Psoas muscle (tissue), 8 donors: Measurements from ENCODE around the gene TRAPPC5. TPM values are rescaled to one million over a fixed set of nuclear protein-coding genes. Genes with fewer than 3 reads are reported as not detected.
"Not testable (repeated sequence)": the region's sequence is repeated elsewhere in the genome, so short reads cannot be mapped to it uniquely, and the experiment has no call there.

Experiments
- ATAC-seq, 4 donors: fragments of 200-7000 bp; cut with Tn5 transposase; one replicate each; pipeline ENCODE4 v1.9.1; 2020; ENCODE audit warnings: moderate library complexity in 3 of 4, mild to moderate bottlenecking in 2 of 4
- DNase-seq, 2 donors: peaks; one replicate each; pipeline ENCODE4 v3.0.0-alpha.2; 2020
- H3K27ac ChIP-seq: fragments of 200-600 bp; one replicate; pipeline ENCODE4 v1.8.0; 2022
- H3K27me3 ChIP-seq, 3 donors: fragments of 200-600 bp in 1 of 3; one replicate each; pipeline versions ENCODE4 v1.6.1 to v1.8.0; 2013 to 2022; ENCODE audit warnings: low read length in 2 of 3, mild to moderate bottlenecking in 2 of 3, moderate library complexity in 1 of 3; ENCODE audit not compliant: insufficient read depth in 3 of 3
- H3K36me3 ChIP-seq, 2 donors: fragments of 200-600 bp in 1 of 2; one replicate each; pipeline versions ENCODE4 v1.6.1 to v1.8.0; 2013 to 2022; ENCODE audit warnings: low read depth in 1 of 2, mild to moderate bottlenecking in 1 of 2, moderate library complexity in 1 of 2; ENCODE audit not compliant: insufficient read depth in 1 of 2
- H3K4me1 ChIP-seq: fragments of 200-600 bp; one replicate; pipeline ENCODE4 v1.8.0; 2022
- H3K4me3 ChIP-seq: fragments of 200-600 bp; one replicate; pipeline ENCODE4 v1.8.0; 2022; ENCODE audit warnings: mild to moderate bottlenecking
- H3K9me3 ChIP-seq: fragments of 200-600 bp; one replicate; pipeline ENCODE4 v1.8.0; 2022
- CTCF ChIP-seq: fragments of 200-600 bp; IDR thresholded peaks from one replicate; pipeline ENCODE4 v1.8.0; 2022; ENCODE audit warnings: antibody characterized with exemption
- WGBS, 3 donors: extraction: QIAGEN DNeasy Blood & Tissue Kit; methylation state at CpG; one replicate each; pipeline versions ENCODE4 v1.1.6 to v1.1.7; 2013; 5-methylcytosine and 5-hydroxymethylcytosine counted together
- intact Hi-C, 2 donors: fragments of 100-400 bp; cut with DNase I; formaldehyde crosslinking; loops; one replicate each; pipeline versions ENCODE4 v1.11.0 to v1.14.2; 2022
- polyA plus RNA-seq, 3 donors: library from polyadenylated mRNA; stranded (reverse); fragments of 200-250 nt; gene quantifications; one replicate each; pipeline ENCODE4 v1.2.3, GENCODE V29; 2013
- total RNA-seq, 4 donors: library from RNA; stranded (reverse); fragmentation: NEBNext Ultra II Directional in 2 of 4; extraction: Animal tissue kit (Norgen Biotek cat#: 25700) in 2 of 4; gene quantifications; one replicate each; pipeline versions ENCODE4 v1.2.1 to v1.2.4, GENCODE V29; 2021 to 2023
- donor health status: healthy with polysubstance abuse.
- donor health status: DM: no; HTN: no; CAD: no; lungs with moderate emphysema.
- donor health status: Bipolar disorder and iron deficiency.
- donor health status: healthy.
- donor health status: DM: yes; HTN: yes; CAD: no.
- donor health status: DM: no; HTN: no; CAD: no.
- donor health status: DM: no; HTN: no; CAD: no.
- donor health status: DM: yes; HTN: yes; CAD: no.

Gene TRAPPC5
- total and polyA plus RNA-seq, 7 donors = 40.6 to 164 (median 101) TPM

GRCh38 chr19:7642295-7643030 lies 38.2 kb upstream of the TRAPPC5 start:
- 81 to 84% (median 82%) methylated on average over 22 to 27 of the region's 27 CpGs for WGBS, 3 donors
- Histone ChIP-seq H3K4me1 (no peaks in the 10 kb centered on the region), H3K36me3 (no peaks in the 10 kb centered on the region), H3K4me3 (no peak overlapping the region), H3K27me3 (peaks cover 0 to 22% (median 3%) of the 10 kb centered on the region in 3 donors), H3K9me3 (no peaks in the 10 kb centered on the region), H3K27ac (no peak overlapping the region)
- no peak for TF ChIP-seq CTCF
- DNase-seq (no peak), ATAC-seq (no peak)
- intact Hi-C loops = no loop called here

- intact Hi-C loops = no loop called here
- no peak overlapping the region for H3K27ac ChIP-seq
- WGBS, 3 donors = 87 to 90% (median 90%) methylated on average over 8 of the region's 8 CpGs
- H3K36me3 ChIP-seq = no peaks in the 10 kb centered on the region
- no peak for TF ChIP-seq CTCF
- no peak for DNase-seq
- no peaks in the 10 kb centered on the region for H3K9me3 ChIP-seq
- no peak overlapping the region for H3K4me3 ChIP-seq
- ATAC-seq = no peak
- H3K27me3 ChIP-seq = peaks cover 0 to 16% (median under 1%) of the 10 kb centered on the region in 3 donors
- H3K4me1 ChIP-seq = no peaks in the 10 kb centered on the region
Measured at GRCh38 chr19:7643031-7643415, 37.6 kb upstream of the TRAPPC5 start.

- H3K9me3 ChIP-seq, H3K4me3 ChIP-seq, ATAC-seq, H3K27me3 ChIP-seq, H3K27ac ChIP-seq, H3K4me1 ChIP-seq, DNase-seq, H3K36me3 ChIP-seq, intact Hi-C loops: not testable (repeated sequence)
- 43 to 89% (median 71%) methylated on average over 9 to 10 of the region's 10 CpGs for WGBS, 3 donors
Measured at GRCh38 chr19:7643629-7644549, 36.7 kb upstream of the TRAPPC5 start.

GRCh38 chr19:7644550-7644877 lies 36.1 kb upstream of the TRAPPC5 start:
- TF ChIP-seq CTCF = no peak
- no peak for DNase-seq

GRCh38 chr19:7645163-7645562 lies 35.5 kb upstream of the TRAPPC5 start:
- Histone ChIP-seq H3K27ac (no peak overlapping the region), H3K4me1 (no peaks in the 10 kb centered on the region), H3K4me3 (no peak overlapping the region), H3K27me3 (peaks cover 0 to 4% (median 0%) of the 10 kb centered on the region in 3 donors), H3K36me3 (no peaks in the 10 kb centered on the region), H3K9me3 (no peaks in the 10 kb centered on the region)
- 80 to 85% (median 83%) methylated on average over 14 of the region's 14 CpGs for WGBS, 3 donors
- no peak for DNase-seq
- no peak for ATAC-seq
- no peak for TF ChIP-seq CTCF
- intact Hi-C loops = no loop called here

More at GRCh38 chr19:7644550-7644877, 36.1 kb upstream of the TRAPPC5 start:
- ATAC-seq = no peak
- no peak overlapping the region for H3K4me3 ChIP-seq
- intact Hi-C loops = no loop called here
- peaks cover 0 to 4% (median 0%) of the 10 kb centered on the region in 3 donors for H3K27me3 ChIP-seq
- H3K36me3 ChIP-seq = no peaks in the 10 kb centered on the region
- no peaks in the 10 kb centered on the region for H3K4me1 ChIP-seq
- WGBS, 3 donors = 84 to 91% (median 90%) methylated on average over 16 to 20 of the region's 20 CpGs
- no peaks in the 10 kb centered on the region for H3K9me3 ChIP-seq
- no peak overlapping the region for H3K27ac ChIP-seq
